Left ventricle myocardium inferior (tissue), 1 donor: Measurements from ENCODE around the gene ISYNA1. TPM values are rescaled to one million over a fixed set of nuclear protein-coding genes. Genes with fewer than 3 reads are reported as not detected.

ENCODE experiments used
- DNase-seq: peaks from one replicate; pipeline ENCODE4 v3.0.0-alpha.2; 2020
- H3K27ac ChIP-seq: fragments of 200-600 bp; replicated peaks from 2 replicates; pipeline ENCODE4 v1.8.0; 2021
- H3K27me3 ChIP-seq: fragments of 200-600 bp; 2 replicates; pipeline ENCODE4 v1.8.0; 2021; ENCODE audit warnings: low read depth
- H3K36me3 ChIP-seq: fragments of 200-600 bp; 2 replicates; pipeline ENCODE4 v1.8.0; 2021
- H3K4me1 ChIP-seq: fragments of 200-600 bp; 2 replicates; pipeline ENCODE4 v1.8.0; 2021
- H3K4me3 ChIP-seq: fragments of 200-600 bp; 2 replicates; pipeline ENCODE4 v1.8.0; 2021; ENCODE audit warnings: mild to moderate bottlenecking, moderate library complexity
- H3K9me3 ChIP-seq: fragments of 200-600 bp; replicated peaks from 2 replicates; pipeline ENCODE4 v1.8.0; 2021
- CTCF ChIP-seq: fragments of 200-600 bp; IDR thresholded peaks from 2 replicates; pipeline ENCODE4 v1.8.0; 2021; ENCODE audit warnings: antibody characterized with exemption, mild to moderate bottlenecking, borderline replicate concordance
- intact Hi-C: fragments of 100-400 bp; cut with micrococcal nuclease; formaldehyde crosslinking; loops from one replicate; pipeline ENCODE4 v1.11.0; 2022
- microRNA-seq: library from miRNA; unstranded; fragments of <30 nt; microRNA quantifications from one replicate; pipeline ENCODE4 v1.2.0, GENCODE V29; 2020
- total RNA-seq: library from RNA; stranded (reverse); fragmentation: NEBNext Ultra II Directional; extraction: Animal tissue kit (Norgen Biotek cat#: 25700); gene quantifications from one replicate; pipeline ENCODE4 v1.2.1, GENCODE V29; 2021
- donor health status: DM: no; HTN: yes; CAD: no; lungs with severe emphysema.

Gene ISYNA1
- total RNA-seq, 1 donor from 2014 or later = 24.1 TPM

GRCh38 chr19:18385359-18385674 lies 52.6 kb downstream of the ISYNA1 start:
- peaks cover 6% of the 10 kb centered on the region for H3K27me3 ChIP-seq
- H3K27ac ChIP-seq = no peak overlapping the region
- H3K4me3 ChIP-seq = no peak overlapping the region
- intact Hi-C loops = no loop called here
- H3K4me1 ChIP-seq = peaks cover 42% of the 10 kb centered on the region
- H3K9me3 ChIP-seq = peaks cover 4% of the 10 kb centered on the region
- DNase-seq = no peak
- no peak for TF ChIP-seq CTCF
- no peaks in the 10 kb centered on the region for H3K36me3 ChIP-seq

- TF ChIP-seq CTCF = no peak
- no peak for DNase-seq
- peaks cover 6% of the 10 kb centered on the region for H3K27me3 ChIP-seq
- no peaks in the 10 kb centered on the region for H3K36me3 ChIP-seq
- no peak overlapping the region for H3K27ac ChIP-seq
- H3K9me3 ChIP-seq = peaks cover 2% of the 10 kb centered on the region
- peaks cover 47% of the 10 kb centered on the region for H3K4me1 ChIP-seq
- intact Hi-C loops = no loop called here
- no peak overlapping the region for H3K4me3 ChIP-seq
Measured at GRCh38 chr19:18384775-18385174, 53.2 kb downstream of the ISYNA1 start.

Small RNA genes lying within 50 kb of the gene (microRNA-seq; reads per million reads assigned to microRNA genes)
- not detected for gene MIR3189

Other genes starting within 250 kb of the ISYNA1 start
- 12.5 TPM for gene MPV17L2, start 244.9 kb downstream of the ISYNA1 start, total RNA-seq
- gene RAB3A, start 234.1 kb downstream of the ISYNA1 start, total RNA-seq = 37.4 TPM
- gene PDE4C, start 211.7 kb downstream of the ISYNA1 start, total RNA-seq = 2.4 TPM
- gene IQCN, start 163.7 kb downstream of the ISYNA1 start, total RNA-seq = 0.49 TPM
- gene JUND, start 156.5 kb downstream of the ISYNA1 start, total RNA-seq = 107 TPM
- 94.8 TPM for gene LSM4, start 115.1 kb downstream of the ISYNA1 start, total RNA-seq
- gene PGPEP1, start 97.5 kb downstream of the ISYNA1 start, total RNA-seq = 38.8 TPM
- 0.33 TPM for gene GDF15, start 52.0 kb downstream of the ISYNA1 start, total RNA-seq
- gene LRRC25, start 40.5 kb downstream of the ISYNA1 start, total RNA-seq = 2.4 TPM
- gene SSBP4, start 18.7 kb downstream of the ISYNA1 start, total RNA-seq = 30.8 TPM
- 7.9 TPM for gene ELL, start 83.9 kb upstream of the ISYNA1 start, total RNA-seq
- gene FKBP8, start 105.4 kb upstream of the ISYNA1 start, total RNA-seq = 153 TPM
- 52.0 TPM for gene KXD1, start 119.7 kb upstream of the ISYNA1 start, total RNA-seq
- 643 TPM for gene UBA52, start 133.7 kb upstream of the ISYNA1 start, total RNA-seq
- gene REX1BD, start 150.7 kb upstream of the ISYNA1 start, total RNA-seq = 76.6 TPM
- gene CRLF1, start 168.7 kb upstream of the ISYNA1 start, total RNA-seq = 20.0 TPM
- 1.5 TPM for gene TMEM59L, start 174.7 kb upstream of the ISYNA1 start, total RNA-seq
- gene KLHL26, start 198.9 kb upstream of the ISYNA1 start, total RNA-seq = 6.2 TPM
- gene CRTC1, start 245.5 kb upstream of the ISYNA1 start, total RNA-seq = 9.7 TPM